ENCODE measurements around the gene TMEM167A. TPM values are rescaled to one million over a fixed set of nuclear protein-coding genes. Genes with fewer than 3 reads are reported as not detected.

Gene TMEM167A
- total RNA-seq, 2 experiments from 2014 or later: 33.8 to 37.1 TPM

- Mint-ChIP-seq H3K36me3 (ENCODE audit: low read depth) (peaks cover 5% of the 10 kb centered on the region), H3K27ac (no peak overlapping the region), H3K4me3 (no peak overlapping the region), H3K4me1 (ENCODE audit: low read depth) (no peaks in the 10 kb centered on the region), H3K27me3 (no peaks in the 10 kb centered on the region), H3K9me3 (no peaks in the 10 kb centered on the region)
- no peak for TF ChIP-seq CTCF (IDR thresholded peaks at IDR 0.05)
- no peak overlapping the region for H3K4me3 ChIP-seq (ENCODE audit: low read length)
- no peak overlapping the region for H3K27ac ChIP-seq (ENCODE audit: low read depth in 1 of 2, low read length in 2 of 2)
- ChIA-PET CTCF (no interaction called here), POLR2A (no interaction called here)
- no peaks in the 10 kb centered on the region for H3K36me3 ChIP-seq (ENCODE audit: insufficient read depth, low read length)
- intact Hi-C loops (cut with DNase I, micrococcal nuclease): no loop called here
- no peaks in the 10 kb centered on the region for H3K4me1 ChIP-seq (ENCODE audit: insufficient read depth, low read length)
- ATAC-seq (ENCODE audit: poor library complexity): no peak
- DNase-seq: no peak
- H3K27me3 ChIP-seq (ENCODE audit: control insufficient read depth in 1 of 2, insufficient read depth in 2 of 2, low read length in 2 of 2): no peaks in the 10 kb centered on the region
- no peaks in the 10 kb centered on the region for H3K9me3 ChIP-seq (ENCODE audit: control insufficient read depth in 1 of 2, insufficient read depth in 1 of 2, low read length in 2 of 2)
Observed at GRCh38 chr5:83104021-83104420, 26.8 kb upstream of the TMEM167A start.

- no peak for TF ChIP-seq CTCF (IDR thresholded peaks at IDR 0.05)
- no peaks in the 10 kb centered on the region for H3K4me1 Mint-ChIP-seq (ENCODE audit: low read depth)
- intact Hi-C loops (cut with DNase I, micrococcal nuclease): no loop called here
- ATAC-seq (ENCODE audit: poor library complexity): no peak
- H3K36me3 Mint-ChIP-seq (ENCODE audit: low read depth): peaks cover 5% of the 10 kb centered on the region
- Histone ChIP-seq H3K36me3 (ENCODE audit: insufficient read depth, low read length) (no peaks in the 10 kb centered on the region), H3K27me3 (ENCODE audit: control insufficient read depth in 1 of 2, insufficient read depth in 2 of 2, low read length in 2 of 2) (no peaks in the 10 kb centered on the region), H3K9me3 (ENCODE audit: control insufficient read depth in 1 of 2, insufficient read depth in 1 of 2, low read length in 2 of 2) (no peaks in the 10 kb centered on the region), H3K27ac (ENCODE audit: low read depth in 1 of 2, low read length in 2 of 2) (no peak overlapping the region), H3K4me3 (ENCODE audit: low read length) (no peak overlapping the region), H3K4me1 (ENCODE audit: insufficient read depth, low read length) (no peaks in the 10 kb centered on the region)
- H3K27ac Mint-ChIP-seq: no peak overlapping the region
- no peaks in the 10 kb centered on the region for H3K9me3 Mint-ChIP-seq
- ChIA-PET POLR2A (no interaction called here), CTCF (interaction anchor here (0.6 kb wide), 1 partner anchor 138 kb away, joined by 4 read pairs; no protein-coding TSS in a partner anchor)
- DNase-seq: no peak
- H3K4me3 Mint-ChIP-seq: no peak overlapping the region
- H3K27me3 Mint-ChIP-seq: no peaks in the 10 kb centered on the region
Observed at GRCh38 chr5:83102364-83102980, 25.3 kb upstream of the TMEM167A start.

GRCh38 chr5:83101514-83101913 lies 24.3 kb upstream of the TMEM167A start:
- ChIA-PET POLR2A (no interaction called here), CTCF (no interaction called here)

More at GRCh38 chr5:83101514-83101913, 24.3 kb upstream of the TMEM167A start:
- Mint-ChIP-seq H3K27ac (no peak overlapping the region), H3K4me1 (ENCODE audit: low read depth) (no peaks in the 10 kb centered on the region), H3K27me3 (no peaks in the 10 kb centered on the region), H3K36me3 (ENCODE audit: low read depth) (peaks cover 5% of the 10 kb centered on the region), H3K9me3 (no peaks in the 10 kb centered on the region), H3K4me3 (no peak overlapping the region)
- H3K27ac ChIP-seq (ENCODE audit: low read depth in 1 of 2, low read length in 2 of 2): no peak overlapping the region
- H3K9me3 ChIP-seq (ENCODE audit: control insufficient read depth in 1 of 2, insufficient read depth in 1 of 2, low read length in 2 of 2): no peaks in the 10 kb centered on the region
- intact Hi-C loops (cut with DNase I, micrococcal nuclease): no loop called here
- H3K4me1 ChIP-seq (ENCODE audit: insufficient read depth, low read length): no peaks in the 10 kb centered on the region
- no peaks in the 10 kb centered on the region for H3K27me3 ChIP-seq (ENCODE audit: control insufficient read depth in 1 of 2, insufficient read depth in 2 of 2, low read length in 2 of 2)
- TF ChIP-seq CTCF (IDR thresholded peaks at IDR 0.05): no peak
- no peak overlapping the region for H3K4me3 ChIP-seq (ENCODE audit: low read length)
- ATAC-seq (ENCODE audit: poor library complexity): no peak
- no peak for DNase-seq
- no peaks in the 10 kb centered on the region for H3K36me3 ChIP-seq (ENCODE audit: insufficient read depth, low read length)
